GM12864 (cell line): ENCODE measurements around the gene CD320.

ENCODE experiments used
- DNase-seq: peaks from one replicate; pipeline ENCODE4 v3.0.0-alpha.2; 2011; ENCODE audit warnings: low read depth
- H3K4me3 ChIP-seq: 2 replicates; pipeline ENCODE4 v1.5.1; 2011; ENCODE audit warnings: mild to moderate bottlenecking, low read depth, low read length, control low read depth
- TF ChIP-seq, protein P1 (sequence below): IDR thresholded peaks from 2 replicates; pipeline ENCODE4 v1.5.1; 2011; ENCODE audit warnings: low read depth, mild to moderate bottlenecking, moderate library complexity, low read length, control low read depth, inconsistent platforms; ENCODE audit errors: missing control alignments

Gene CD320

DNA sequence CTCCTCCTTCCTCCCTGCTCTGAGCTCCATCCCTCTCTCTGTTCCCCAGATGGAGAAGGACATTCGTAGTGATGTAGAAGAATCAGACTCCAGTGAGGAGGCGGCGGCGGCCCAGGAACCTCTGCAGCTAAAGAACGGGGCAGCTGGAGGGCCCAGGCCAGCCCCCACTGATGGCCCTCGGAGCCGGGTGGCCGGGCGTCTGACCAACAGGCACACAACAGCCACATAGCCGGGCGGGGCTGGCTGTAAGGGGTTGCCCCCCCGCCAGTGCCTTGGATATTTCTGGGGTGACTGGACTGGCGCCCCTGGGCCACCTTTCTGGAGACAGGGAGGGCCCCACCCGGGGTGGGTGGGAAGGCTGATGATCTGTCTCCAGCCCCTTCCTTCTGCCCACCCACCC is 46.3 kb downstream of the CD320 start:
- no peak for DNase-seq
- H3K4me3 ChIP-seq: no peak overlapping the region
- TF ChIP-seq, protein P1, sequence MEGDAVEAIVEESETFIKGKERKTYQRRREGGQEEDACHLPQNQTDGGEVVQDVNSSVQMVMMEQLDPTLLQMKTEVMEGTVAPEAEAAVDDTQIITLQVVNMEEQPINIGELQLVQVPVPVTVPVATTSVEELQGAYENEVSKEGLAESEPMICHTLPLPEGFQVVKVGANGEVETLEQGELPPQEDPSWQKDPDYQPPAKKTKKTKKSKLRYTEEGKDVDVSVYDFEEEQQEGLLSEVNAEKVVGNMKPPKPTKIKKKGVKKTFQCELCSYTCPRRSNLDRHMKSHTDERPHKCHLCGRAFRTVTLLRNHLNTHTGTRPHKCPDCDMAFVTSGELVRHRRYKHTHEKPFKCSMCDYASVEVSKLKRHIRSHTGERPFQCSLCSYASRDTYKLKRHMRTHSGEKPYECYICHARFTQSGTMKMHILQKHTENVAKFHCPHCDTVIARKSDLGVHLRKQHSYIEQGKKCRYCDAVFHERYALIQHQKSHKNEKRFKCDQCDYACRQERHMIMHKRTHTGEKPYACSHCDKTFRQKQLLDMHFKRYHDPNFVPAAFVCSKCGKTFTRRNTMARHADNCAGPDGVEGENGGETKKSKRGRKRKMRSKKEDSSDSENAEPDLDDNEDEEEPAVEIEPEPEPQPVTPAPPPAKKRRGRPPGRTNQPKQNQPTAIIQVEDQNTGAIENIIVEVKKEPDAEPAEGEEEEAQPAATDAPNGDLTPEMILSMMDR: no peak

DNA sequence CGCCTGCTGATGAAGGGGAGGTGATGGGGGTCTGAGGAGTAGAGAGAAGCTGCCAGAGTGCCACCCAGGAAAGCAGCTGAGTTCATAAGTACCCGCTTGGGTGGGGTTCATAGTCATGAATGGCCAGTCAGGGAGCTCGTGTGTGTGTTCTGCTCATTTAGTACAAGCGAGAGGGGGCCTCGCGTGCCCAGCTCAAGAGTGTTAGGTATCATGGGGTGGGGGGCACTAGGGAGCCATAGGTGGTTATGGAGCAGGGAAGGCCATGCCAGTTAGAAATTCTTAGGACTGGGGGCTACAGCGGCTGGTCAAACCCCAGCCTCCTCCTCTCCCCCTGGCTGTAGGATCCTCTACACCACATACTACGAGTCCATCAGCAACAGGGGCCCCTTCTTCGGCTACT is 46.8 kb downstream of the CD320 start:
- no peak overlapping the region for H3K4me3 ChIP-seq
- DNase-seq: no peak
- TF ChIP-seq, protein P1: no peak

DNA sequence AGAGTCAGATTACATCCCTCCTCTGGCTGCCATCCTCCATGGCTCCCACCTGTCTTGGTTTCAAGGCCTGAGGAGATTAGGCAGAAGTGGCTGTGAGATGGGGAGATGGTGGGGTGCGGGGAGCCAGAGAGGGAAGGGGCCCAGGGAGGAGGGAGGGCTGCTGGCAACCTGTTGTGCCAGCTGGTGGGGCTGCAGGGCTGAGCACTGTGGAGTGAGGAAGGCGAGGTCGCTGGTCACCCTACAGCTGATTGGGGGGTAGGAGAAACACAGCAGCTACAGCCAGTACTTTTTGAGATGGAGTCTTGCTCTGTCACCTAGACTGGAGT is 48.3 kb downstream of the CD320 start:
- H3K4me3 ChIP-seq: no peak overlapping the region
- no peak for DNase-seq

GRCh38 chr19:8259142-8259921 is 48.8 kb downstream of the CD320 start:
- TF ChIP-seq, protein P1: no peak
- DNase-seq: no peak
- H3K4me3 ChIP-seq: no peak overlapping the region

More for the DNA sequence above, 48.3 kb downstream of the CD320 start:
- TF ChIP-seq, protein P1: no peak

DNA sequence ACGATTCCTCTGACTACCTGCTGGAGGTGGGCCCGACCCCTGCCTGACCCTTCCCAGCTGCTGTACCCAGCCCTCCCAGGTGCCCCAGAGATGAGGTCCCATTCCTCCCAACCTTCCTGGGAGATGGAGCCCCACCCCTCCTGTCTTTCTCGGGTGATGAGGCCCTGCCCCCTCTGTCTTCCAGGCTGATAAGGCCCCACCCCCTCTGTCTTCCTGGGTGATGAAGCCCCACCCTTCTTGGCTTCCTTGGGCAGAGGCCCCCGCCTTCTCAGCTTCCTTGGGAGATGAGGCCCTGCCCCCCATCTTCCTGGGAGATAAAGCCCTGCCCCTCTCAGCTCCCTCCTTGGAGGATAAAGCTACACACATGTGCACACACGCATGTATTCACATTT is 51.1 kb downstream of the CD320 start:
- H3K4me3 ChIP-seq: no peak overlapping the region
- no peak for DNase-seq
- TF ChIP-seq, protein P1: no peak

GRCh38 chr19:8256276-8257051 is 51.7 kb downstream of the CD320 start:
- TF ChIP-seq, protein P1: no peak
- DNase-seq: no peak
- no peak overlapping the region for H3K4me3 ChIP-seq
